Vagina (tissue), 2 donors: Measurements from ENCODE around the gene TOMM22.

Source experiments
- CTCF ChIP-seq, 3 experiments: fragments of 450-650 bp in 2 of 3; fragments of 200-600 bp in 1 of 3; sonication (generic) in 1 of 3; IDR thresholded peaks; one replicate each; pipeline ENCODE4 v1.5.1; 2017 to 2019; ENCODE audit warnings: antibody characterized with exemption in 3 of 3, mild to moderate bottlenecking in 2 of 3, moderate library complexity in 2 of 3
- POLR2AphosphoS5 ChIP-seq, 2 donors: sonication (generic); formaldehyde crosslinking; IDR thresholded peaks; one replicate each; pipeline ENCODE4 v1.9.0; 2017; ENCODE audit warnings: antibody characterized with exemption in 2 of 2, mild to moderate bottlenecking in 2 of 2, low read depth in 1 of 2; ENCODE audit not compliant: insufficient read depth in 1 of 2

GRCh38 chr22:38715176-38715764, 33.5 kb downstream of the TOMM22 start:
- TF ChIP-seq CTCF (IDR thresholded peaks at IDR 0.05) (no peak), POLR2AphosphoS5 (IDR thresholded peaks at IDR 0.05; ENCODE audit: insufficient read depth in 1 of 2, low read depth in 1 of 2) (no peak)
